HFFc6 (cell line): ENCODE measurements around the gene POLN. TPM values are rescaled to one million over a fixed set of nuclear protein-coding genes. Genes with fewer than 3 reads are reported as not detected.
"Not testable (repeated sequence)": the region's sequence is repeated elsewhere in the genome, so short reads cannot be mapped to it uniquely, and the experiment has no call there.

ENCODE experiments used
- DNase-seq: peaks from one replicate; pipeline ENCODE4 v3.0.0-alpha.2; 2018
- H3K27ac Mint-ChIP-seq: 2 replicates; pipeline ENCODE4 v1.8.0; 2020; ENCODE audit warnings: mild to moderate bottlenecking, mixed read lengths
- H3K27me3 Mint-ChIP-seq: 2 replicates; pipeline ENCODE4 v1.8.0; 2021; ENCODE audit warnings: mild to moderate bottlenecking, moderate library complexity, mixed read lengths; ENCODE audit not compliant: insufficient read depth
- H3K36me3 Mint-ChIP-seq: 2 replicates; pipeline ENCODE4 v1.8.0; 2021; ENCODE audit warnings: low read depth, mixed read lengths
- H3K4me1 Mint-ChIP-seq: 2 replicates; pipeline ENCODE4 v1.8.0; 2020; ENCODE audit warnings: low read depth, mixed read lengths
- H3K4me3 Mint-ChIP-seq: 2 replicates; pipeline ENCODE4 v1.8.0; 2020; ENCODE audit warnings: mild to moderate bottlenecking, moderate library complexity, mixed read lengths
- H3K9me3 Mint-ChIP-seq: 2 replicates; pipeline ENCODE4 v1.8.0; 2020; ENCODE audit warnings: mild to moderate bottlenecking, mixed read lengths
- total RNA-seq, 6 experiments: library from RNA; stranded (reverse); fragmentation: NEBNext Ultra II Directional; extraction: Animal tissue kit (Norgen Biotek cat#: 25700); gene quantifications; 2 replicates in 1 of 6; 3 replicates in 5 of 6; pipeline ENCODE4 v1.2.3, GENCODE V29; 2021
- TF ChIP-seq, protein P1 (sequence below): fragments of 200-600 bp; sonication (generic); IDR thresholded peaks from 2 replicates; pipeline ENCODE4 v1.5.0; 2021; ENCODE audit warnings: antibody characterized with exemption, mild to moderate bottlenecking

POLN gene
- total RNA-seq, 6 experiments from 2014 or later = 1.5 to 3.4 (median 2.2) TPM

DNA sequence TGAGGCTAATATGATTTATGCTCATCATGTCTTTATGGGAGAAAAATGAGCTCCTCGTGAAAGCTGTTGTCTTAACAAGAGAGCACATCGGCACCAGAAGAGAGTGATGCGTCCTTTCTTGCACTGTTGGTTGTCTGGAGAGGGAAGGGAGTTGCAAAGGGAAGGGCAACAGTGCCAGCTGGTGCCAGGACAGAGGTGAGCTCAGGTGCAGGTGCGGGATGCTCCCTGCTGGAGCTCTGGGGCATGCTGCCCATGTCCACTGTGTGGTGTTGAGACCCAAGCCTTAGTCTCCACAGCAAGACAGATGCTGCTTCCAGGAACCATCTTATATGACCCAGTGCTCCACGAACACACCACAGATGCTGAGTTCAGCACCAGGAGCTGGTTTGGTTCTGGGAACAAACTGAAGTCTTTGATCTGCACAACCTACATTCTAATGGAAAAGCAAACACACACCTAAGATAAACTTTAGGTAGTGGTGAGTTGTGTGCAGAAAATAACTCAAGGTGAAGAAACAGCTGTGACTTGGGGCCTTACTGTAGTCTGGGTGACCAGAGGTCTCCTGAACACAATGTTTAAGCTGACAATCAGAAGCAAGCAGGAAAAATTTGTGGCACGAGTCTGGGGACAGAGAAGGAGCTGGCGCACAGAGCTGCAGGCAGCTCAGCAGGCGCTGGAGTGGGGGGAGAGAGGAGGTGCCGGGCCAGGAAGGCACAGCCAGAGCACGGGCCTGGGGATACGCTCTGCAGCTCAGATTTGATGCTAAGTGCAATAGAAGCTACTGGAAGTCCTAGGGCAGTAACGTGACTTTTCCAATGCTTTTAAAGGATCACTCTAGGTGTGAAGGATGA, 73.2 kb downstream of the POLN start:
- no peaks in the 10 kb centered on the region for H3K9me3 Mint-ChIP-seq
- H3K27me3 Mint-ChIP-seq = no peaks in the 10 kb centered on the region; the same call in 1 of the 2 replicates
- no peaks in the 10 kb centered on the region for H3K4me1 Mint-ChIP-seq
- H3K27ac Mint-ChIP-seq = no peak overlapping the region
- TF ChIP-seq, protein P1, sequence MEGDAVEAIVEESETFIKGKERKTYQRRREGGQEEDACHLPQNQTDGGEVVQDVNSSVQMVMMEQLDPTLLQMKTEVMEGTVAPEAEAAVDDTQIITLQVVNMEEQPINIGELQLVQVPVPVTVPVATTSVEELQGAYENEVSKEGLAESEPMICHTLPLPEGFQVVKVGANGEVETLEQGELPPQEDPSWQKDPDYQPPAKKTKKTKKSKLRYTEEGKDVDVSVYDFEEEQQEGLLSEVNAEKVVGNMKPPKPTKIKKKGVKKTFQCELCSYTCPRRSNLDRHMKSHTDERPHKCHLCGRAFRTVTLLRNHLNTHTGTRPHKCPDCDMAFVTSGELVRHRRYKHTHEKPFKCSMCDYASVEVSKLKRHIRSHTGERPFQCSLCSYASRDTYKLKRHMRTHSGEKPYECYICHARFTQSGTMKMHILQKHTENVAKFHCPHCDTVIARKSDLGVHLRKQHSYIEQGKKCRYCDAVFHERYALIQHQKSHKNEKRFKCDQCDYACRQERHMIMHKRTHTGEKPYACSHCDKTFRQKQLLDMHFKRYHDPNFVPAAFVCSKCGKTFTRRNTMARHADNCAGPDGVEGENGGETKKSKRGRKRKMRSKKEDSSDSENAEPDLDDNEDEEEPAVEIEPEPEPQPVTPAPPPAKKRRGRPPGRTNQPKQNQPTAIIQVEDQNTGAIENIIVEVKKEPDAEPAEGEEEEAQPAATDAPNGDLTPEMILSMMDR = no peak
- no peak overlapping the region for H3K4me3 Mint-ChIP-seq
- no peaks in the 10 kb centered on the region for H3K36me3 Mint-ChIP-seq
- no peak for DNase-seq

DNA sequence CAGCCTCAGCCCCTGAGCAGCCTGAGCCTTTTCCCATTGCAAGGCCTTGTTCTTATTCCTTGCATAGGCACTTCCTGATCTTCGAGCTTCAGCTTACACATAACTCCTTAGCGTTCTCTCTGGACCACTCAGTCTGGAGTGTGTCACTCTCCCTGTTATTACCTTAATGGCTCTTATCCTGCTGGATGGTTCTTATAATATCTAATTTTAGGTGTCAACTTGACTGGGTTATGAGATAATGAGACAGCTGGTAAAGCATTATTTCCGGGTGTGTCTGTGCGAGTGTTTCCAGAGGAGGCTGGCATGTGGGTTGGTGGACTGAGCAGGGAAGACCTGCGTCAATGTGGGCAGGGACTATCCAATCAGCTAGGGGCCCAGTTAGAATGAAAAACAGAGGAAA, 75.7 kb downstream of the POLN start:
- Mint-ChIP-seq H3K9me3 (no peaks in the 10 kb centered on the region), H3K27me3 (no peaks in the 10 kb centered on the region; the same call in 1 of the 2 replicates), H3K4me1 (no peaks in the 10 kb centered on the region), H3K36me3 (peaks cover 6% of the 10 kb centered on the region; the same call in 1 of the 2 replicates), H3K27ac (no peak overlapping the region), H3K4me3 (no peak overlapping the region)
- TF ChIP-seq, protein P1 = no peak
- no peak for DNase-seq

DNA sequence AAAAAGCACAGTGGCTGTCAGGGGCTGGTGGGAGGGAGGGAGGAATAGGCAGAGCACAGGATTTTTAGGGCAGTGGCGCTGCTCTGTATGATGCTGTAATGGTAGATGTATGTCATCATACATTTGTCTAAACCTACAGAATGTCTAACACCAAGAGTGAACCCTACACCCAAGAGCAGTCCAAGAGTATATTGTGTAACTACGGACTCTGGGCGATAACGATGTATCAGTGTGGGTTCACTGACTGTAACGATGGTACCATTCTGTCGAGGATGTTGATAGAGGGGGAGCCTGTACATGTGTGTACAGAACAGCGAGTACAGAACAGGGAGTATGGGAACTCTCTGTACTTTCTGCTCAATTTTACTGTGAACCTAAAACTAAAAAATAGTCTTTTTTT, 76.5 kb downstream of the POLN start:
- Mint-ChIP-seq H3K4me3 (no peak overlapping the region), H3K9me3 (no peaks in the 10 kb centered on the region), H3K36me3 (peaks cover 6% of the 10 kb centered on the region; the same call in 1 of the 2 replicates), H3K27me3 (no peaks in the 10 kb centered on the region; the same call in 1 of the 2 replicates), H3K4me1 (no peaks in the 10 kb centered on the region), H3K27ac (no peak overlapping the region)
- DNase-seq = no peak
- TF ChIP-seq, protein P1 = no peak

DNA sequence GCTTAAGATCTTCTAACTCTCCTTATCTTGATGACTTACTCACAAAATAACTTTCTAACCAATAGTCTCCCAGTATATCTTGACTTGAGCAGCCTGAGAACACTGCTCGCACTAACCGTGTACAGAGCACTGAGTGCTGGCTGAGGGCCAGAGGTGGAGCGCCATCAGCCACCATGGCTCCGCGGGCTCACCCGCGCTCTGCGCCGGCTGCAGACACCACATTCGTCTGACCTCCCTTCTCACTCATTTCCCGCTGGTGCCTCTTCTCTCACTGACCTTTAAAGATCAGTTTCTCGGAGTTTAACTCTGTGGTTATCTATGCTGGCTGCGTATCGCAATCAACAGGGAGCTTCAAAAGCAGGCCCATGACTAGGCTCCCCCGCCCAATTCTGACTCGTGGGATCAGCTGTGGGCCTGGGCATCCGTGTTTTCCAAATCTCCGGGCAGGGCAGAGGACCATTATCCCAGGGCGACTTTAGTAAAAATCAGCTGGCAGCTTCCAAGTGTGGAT, 78.6 kb downstream of the POLN start:
- H3K4me1 Mint-ChIP-seq = no peaks in the 10 kb centered on the region
- no peak for DNase-seq
- H3K27ac Mint-ChIP-seq = no peak overlapping the region
- no peak overlapping the region for H3K4me3 Mint-ChIP-seq
- H3K36me3 Mint-ChIP-seq = peaks cover 6% of the 10 kb centered on the region; the same call in 1 of the 2 replicates
- no peaks in the 10 kb centered on the region; the same call in 1 of the 2 replicates for H3K27me3 Mint-ChIP-seq
- H3K9me3 Mint-ChIP-seq = no peaks in the 10 kb centered on the region
- TF ChIP-seq, protein P1 = no peak

DNA sequence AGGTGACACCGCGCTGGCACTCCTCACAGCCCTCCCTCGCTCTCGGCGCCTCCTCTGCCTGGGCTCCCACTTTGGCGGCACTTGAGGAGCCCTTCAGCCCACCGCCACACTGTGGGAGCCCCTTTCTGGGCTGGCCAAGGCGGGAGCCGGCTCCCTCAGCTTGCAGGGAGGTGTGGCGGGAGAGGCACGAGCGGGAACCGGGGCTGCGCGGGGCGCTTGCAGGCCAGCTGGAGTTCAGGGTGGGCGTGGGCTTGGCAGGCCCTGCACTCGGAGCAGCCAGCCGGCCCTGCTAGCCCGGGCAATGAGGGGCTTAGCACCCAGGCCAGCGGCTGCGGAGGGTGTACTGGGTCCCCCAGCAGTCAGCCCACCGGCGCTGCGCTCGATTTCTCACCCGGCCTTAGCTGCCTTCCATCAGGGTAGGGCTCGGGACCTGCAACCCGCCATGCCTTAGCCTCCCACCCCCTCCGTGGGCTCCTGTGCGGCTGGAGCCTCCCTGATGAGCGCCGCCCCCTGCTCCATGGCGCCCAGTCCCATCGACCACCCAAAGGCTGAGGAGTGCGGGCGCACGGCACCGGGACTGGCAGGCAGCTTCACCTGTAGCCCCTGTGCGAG, 80.7 kb downstream of the POLN start:
- not testable (repeated sequence) for H3K4me3 Mint-ChIP-seq, DNase-seq, H3K27ac Mint-ChIP-seq, H3K9me3 Mint-ChIP-seq, H3K27me3 Mint-ChIP-seq, H3K36me3 Mint-ChIP-seq, H3K4me1 Mint-ChIP-seq

DNA sequence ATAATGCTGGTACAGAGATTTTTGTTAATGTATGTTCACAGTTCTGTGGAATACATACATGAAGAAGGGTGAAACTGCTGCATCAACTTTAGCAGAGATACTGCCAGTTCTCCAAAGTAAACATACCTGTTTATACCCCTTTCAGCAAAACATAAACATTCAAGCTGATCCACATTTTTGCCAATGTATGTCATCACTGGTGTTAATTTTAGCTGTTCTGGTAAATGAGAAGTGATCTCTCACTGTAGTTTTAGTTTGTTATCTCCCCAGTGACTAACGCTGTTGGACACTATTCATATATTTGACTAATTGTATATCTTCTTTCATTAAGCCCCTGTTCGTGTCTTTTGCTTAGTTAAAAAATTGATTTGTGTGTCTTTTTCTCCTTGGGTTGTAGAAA, 82.0 kb downstream of the POLN start:
- no peaks in the 10 kb centered on the region for H3K9me3 Mint-ChIP-seq
- no peak overlapping the region for H3K4me3 Mint-ChIP-seq

More for the DNA sequence above, 82.0 kb downstream of the POLN start:
- TF ChIP-seq, protein P1 = no peak
- no peak overlapping the region for H3K27ac Mint-ChIP-seq
- no peaks in the 10 kb centered on the region for H3K4me1 Mint-ChIP-seq
- no peak for DNase-seq
- no peaks in the 10 kb centered on the region for H3K27me3 Mint-ChIP-seq
- peaks cover 6% of the 10 kb centered on the region; the same call in 1 of the 2 replicates for H3K36me3 Mint-ChIP-seq
